HepG2 (cell line): ENCODE data around the gene BMI1. TPM values are rescaled to one million over a fixed set of nuclear protein-coding genes. Genes with fewer than 3 reads are reported as not detected.

ENCODE experiments used
- CEBPG ChIP-seq: IDR thresholded peaks from 2 replicates; pipeline ENCODE4 v1.6.1; 2016
- ISL2 ChIP-seq: sonication (generic); formaldehyde crosslinking; IDR thresholded peaks from 2 replicates; pipeline ENCODE4 v1.5.0; 2020; ENCODE audit warnings: missing genetic modification reagents
- KLF12 ChIP-seq: sonication (generic); formaldehyde crosslinking; IDR thresholded peaks from 2 replicates; pipeline ENCODE4 v1.4.0; 2020; ENCODE audit warnings: missing genetic modification reagents, borderline replicate concordance
- MED1 ChIP-seq: sonication (generic); formaldehyde crosslinking; IDR thresholded peaks from 2 replicates; pipeline ENCODE4 v1.4.0; 2020; ENCODE audit warnings: missing genetic modification reagents
- NFE2L2 ChIP-seq: fragments of 150-350 bp; IDR thresholded peaks from 2 replicates; pipeline ENCODE4 v1.6.1; 2014; ENCODE audit warnings: low read length
- RARG ChIP-seq: sonication (generic); formaldehyde crosslinking; IDR thresholded peaks from 2 replicates; pipeline ENCODE4 v1.4.0; 2020; ENCODE audit warnings: low read depth, mild to moderate bottlenecking, missing genetic modification reagents
- RFX3 ChIP-seq: IDR thresholded peaks from 2 replicates; pipeline ENCODE4 v1.6.1; 2016; ENCODE audit warnings: missing biosample characterization, missing genetic modification reagents
- SALL1 ChIP-seq: sonication (generic); formaldehyde crosslinking; IDR thresholded peaks from 2 replicates; pipeline ENCODE4 v1.8.0; 2022; ENCODE audit warnings: mild to moderate bottlenecking, missing genetic modification reagents
- SIN3B ChIP-seq: fragments of 150-350 bp; IDR thresholded peaks from 2 replicates; pipeline ENCODE4 v1.6.1; 2014; ENCODE audit warnings: low read length
- ZFP36 ChIP-seq: fragments of 150-350 bp; IDR thresholded peaks from 2 replicates; pipeline ENCODE4 v1.6.1; 2018; ENCODE audit warnings: borderline replicate concordance, low read length, low read depth; ENCODE audit not compliant: partially characterized antibody
- ZFX ChIP-seq: sonication (generic); formaldehyde crosslinking; IDR thresholded peaks from 2 replicates; pipeline ENCODE4 v1.4.0; 2020; ENCODE audit warnings: mild to moderate bottlenecking, low read depth, missing genetic modification reagents, moderate library complexity
- ZNF256 ChIP-seq: sonication (generic); formaldehyde crosslinking; conservative IDR thresholded peaks from 2 replicates; pipeline ENCODE4 v1.4.0; 2020; ENCODE audit warnings: missing genetic modification reagents
- ZNF326 ChIP-seq: sonication (generic); formaldehyde crosslinking; IDR thresholded peaks from 2 replicates; pipeline ENCODE4 v1.4.0; 2020; ENCODE audit warnings: missing genetic modification reagents, borderline replicate concordance
- ZNF775 ChIP-seq: sonication (generic); formaldehyde crosslinking; IDR thresholded peaks from 2 replicates; pipeline ENCODE4 v1.4.0; 2020; ENCODE audit warnings: missing genetic modification reagents, mild to moderate bottlenecking, moderate library complexity, borderline replicate concordance
- ZNF782 ChIP-seq: sonication (generic); formaldehyde crosslinking; IDR thresholded peaks from 2 replicates; pipeline ENCODE4 v1.4.0; 2020; ENCODE audit warnings: missing genetic modification reagents, mild to moderate bottlenecking, borderline replicate concordance
- polyA plus RNA-seq, 8 experiments: library from polyadenylated mRNA; depleted of rRNA in 3 of 8; stranded (reverse) in 7 of 8; unstranded in 1 of 8; fragments of >200 nt; fragmentation: Illumina TruSeq in 4 of 8; extraction: Trizol in 4 of 8; gene quantifications; 2 replicates each; pipeline versions ENCODE4 v1.2.1 to v1.2.3, GENCODE V29; 2011 to 2016; ENCODE audit warnings: low read depth in 4 of 8, missing spikeins in 1 of 8, mixed read lengths in 1 of 8; ENCODE audit not compliant: insufficient read depth in 1 of 8
- total RNA-seq, 5 experiments: library from RNA; depleted of rRNA; stranded (reverse); fragments of >200 nt; fragmentation: Illumina TruSeq; extraction: Trizol; gene quantifications; 2 replicates each; pipeline ENCODE4 v1.2.3, GENCODE V29; 2016; ENCODE audit warnings: low read depth in 1 of 5
- TF ChIP-seq, protein P1 (sequence below): sonication (generic); IDR thresholded peaks from 2 replicates; pipeline ENCODE4 v1.6.1; 2016; ENCODE audit warnings: low read depth, borderline replicate concordance
- TF ChIP-seq, protein P2 (sequence below): sonication (generic); formaldehyde crosslinking; IDR thresholded peaks from 2 replicates; pipeline ENCODE4 v1.5.0; 2020; ENCODE audit warnings: missing genetic modification reagents
- TF ChIP-seq, protein P3 (sequence below): sonication (generic); formaldehyde crosslinking; IDR thresholded peaks from 2 replicates; pipeline ENCODE4 v1.8.1; 2023; ENCODE audit warnings: mild to moderate bottlenecking, missing genetic modification reagents, borderline replicate concordance
- TF ChIP-seq, protein P4 (sequence below): sonication (generic); formaldehyde crosslinking; IDR thresholded peaks from 2 replicates; pipeline ENCODE4 v1.5.1; 2020; ENCODE audit warnings: mild to moderate bottlenecking, missing genetic modification reagents, moderate library complexity
- TF ChIP-seq, protein P5 (sequence below): sonication (generic); formaldehyde crosslinking; IDR thresholded peaks from 2 replicates; pipeline ENCODE4 v1.4.0; 2020; ENCODE audit warnings: missing genetic modification reagents
- TF ChIP-seq, protein P6 (sequence below): sonication (generic); formaldehyde crosslinking; IDR thresholded peaks from 2 replicates; pipeline ENCODE4 v1.8.1; 2023; ENCODE audit warnings: mild to moderate bottlenecking, missing genetic modification reagents

BMI1 gene
- total and polyA plus RNA-seq, 2 of the 13 experiments (the other 11 are each of a cell fraction or from before 2014, with no cell fraction given): 30.5 to 44.0 TPM

DNA sequence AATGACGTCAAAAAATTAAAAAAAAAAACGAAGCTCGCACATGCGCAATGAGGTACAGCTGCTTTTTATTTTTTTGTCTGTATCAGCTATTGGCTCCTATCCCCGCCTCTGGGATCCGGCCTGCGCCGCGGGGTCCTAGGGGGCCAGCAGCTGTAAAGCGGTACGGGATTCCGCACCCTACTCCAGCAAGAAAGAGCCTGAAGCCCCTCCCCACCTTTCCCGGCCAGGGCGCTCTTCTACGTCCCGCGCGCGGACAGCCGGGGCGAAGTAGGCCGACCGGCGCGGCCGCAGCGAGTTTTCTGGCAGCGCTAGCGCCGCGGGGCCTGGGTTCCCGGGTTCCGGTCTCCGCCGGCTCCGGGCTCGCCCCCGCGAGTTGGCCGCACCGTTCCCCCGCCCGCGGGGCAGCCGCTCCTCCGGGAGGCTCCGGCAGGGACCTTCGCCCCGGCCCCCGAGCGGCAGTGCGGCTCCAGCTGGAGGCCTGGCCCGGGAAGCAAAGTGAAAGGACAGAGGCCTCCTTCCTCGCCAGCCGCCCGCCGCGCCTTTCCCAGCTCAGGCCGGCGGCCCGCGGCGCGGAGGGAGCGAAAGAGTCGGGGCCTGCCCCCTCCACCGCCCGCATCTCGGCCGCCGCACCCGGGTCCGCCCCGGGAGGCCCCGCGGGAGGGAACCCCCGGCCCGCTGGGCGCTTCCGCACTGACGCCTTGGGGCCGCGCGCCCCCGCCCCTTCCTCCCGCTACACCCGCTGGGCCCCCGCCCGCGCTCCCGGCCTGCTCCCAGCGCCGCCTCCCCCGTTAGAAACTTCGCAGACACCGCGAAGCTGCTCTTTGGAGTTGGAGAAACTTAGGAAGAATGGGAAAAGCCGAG, 19.7 kb downstream of the BMI1 start (continued):
- TF ChIP-seq, protein P1, sequence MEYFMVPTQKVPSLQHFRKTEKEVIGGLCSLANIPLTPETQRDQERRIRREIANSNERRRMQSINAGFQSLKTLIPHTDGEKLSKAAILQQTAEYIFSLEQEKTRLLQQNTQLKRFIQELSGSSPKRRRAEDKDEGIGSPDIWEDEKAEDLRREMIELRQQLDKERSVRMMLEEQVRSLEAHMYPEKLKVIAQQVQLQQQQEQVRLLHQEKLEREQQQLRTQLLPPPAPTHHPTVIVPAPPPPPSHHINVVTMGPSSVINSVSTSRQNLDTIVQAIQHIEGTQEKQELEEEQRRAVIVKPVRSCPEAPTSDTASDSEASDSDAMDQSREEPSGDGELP: 0 out of 2 replicates have a peak, but pooled peaks have one; percentile 15
- TF ChIP-seq KLF12 (CRISPR knock-in tag) (peak; percentile 68; the same call in 1 of the 2 replicates), ZNF256 (no peak), ZNF326 (CRISPR knock-in tag) (no peak), ZNF775 (no peak), MED1 (peak; percentile 53), ZFP36 (no peak), RFX3 (CRISPR knock-in tag) (no peak), SIN3B (no peak), RARG (no peak), ISL2 (CRISPR knock-in tag) (peak; percentile 36; the same call in 1 of the 2 replicates), CEBPG (CRISPR knock-in tag) (no peak), SALL1 (CRISPR knock-in tag) (peak; percentile 39; the same call in 1 of the 2 replicates), ZFX (CRISPR knock-in tag) (peak; percentile 95), NFE2L2 (no peak), ZNF782 (CRISPR knock-in tag) (peak; percentile 51; the same call in 1 of the 2 replicates)
- TF ChIP-seq, protein P2, sequence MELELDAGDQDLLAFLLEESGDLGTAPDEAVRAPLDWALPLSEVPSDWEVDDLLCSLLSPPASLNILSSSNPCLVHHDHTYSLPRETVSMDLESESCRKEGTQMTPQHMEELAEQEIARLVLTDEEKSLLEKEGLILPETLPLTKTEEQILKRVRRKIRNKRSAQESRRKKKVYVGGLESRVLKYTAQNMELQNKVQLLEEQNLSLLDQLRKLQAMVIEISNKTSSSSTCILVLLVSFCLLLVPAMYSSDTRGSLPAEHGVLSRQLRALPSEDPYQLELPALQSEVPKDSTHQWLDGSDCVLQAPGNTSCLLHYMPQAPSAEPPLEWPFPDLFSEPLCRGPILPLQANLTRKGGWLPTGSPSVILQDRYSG (CRISPR knock-in tag): 0 out of 2 replicates have a peak, but pooled peaks have one; percentile 59
- TF ChIP-seq, protein P3, sequence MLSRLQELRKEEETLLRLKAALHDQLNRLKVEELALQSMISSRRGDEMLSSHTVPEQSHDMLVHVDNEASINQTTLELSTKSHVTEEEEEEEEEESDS (CRISPR knock-in tag): no peak
- TF ChIP-seq, protein P4, sequence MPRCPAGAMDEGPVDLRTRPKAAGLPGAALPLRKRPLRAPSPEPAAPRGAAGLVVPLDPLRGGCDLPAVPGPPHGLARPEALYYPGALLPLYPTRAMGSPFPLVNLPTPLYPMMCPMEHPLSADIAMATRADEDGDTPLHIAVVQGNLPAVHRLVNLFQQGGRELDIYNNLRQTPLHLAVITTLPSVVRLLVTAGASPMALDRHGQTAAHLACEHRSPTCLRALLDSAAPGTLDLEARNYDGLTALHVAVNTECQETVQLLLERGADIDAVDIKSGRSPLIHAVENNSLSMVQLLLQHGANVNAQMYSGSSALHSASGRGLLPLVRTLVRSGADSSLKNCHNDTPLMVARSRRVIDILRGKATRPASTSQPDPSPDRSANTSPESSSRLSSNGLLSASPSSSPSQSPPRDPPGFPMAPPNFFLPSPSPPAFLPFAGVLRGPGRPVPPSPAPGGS (CRISPR knock-in tag): 0 out of 2 replicates have a peak, but pooled peaks have one; percentile 45
- TF ChIP-seq, protein P5, sequence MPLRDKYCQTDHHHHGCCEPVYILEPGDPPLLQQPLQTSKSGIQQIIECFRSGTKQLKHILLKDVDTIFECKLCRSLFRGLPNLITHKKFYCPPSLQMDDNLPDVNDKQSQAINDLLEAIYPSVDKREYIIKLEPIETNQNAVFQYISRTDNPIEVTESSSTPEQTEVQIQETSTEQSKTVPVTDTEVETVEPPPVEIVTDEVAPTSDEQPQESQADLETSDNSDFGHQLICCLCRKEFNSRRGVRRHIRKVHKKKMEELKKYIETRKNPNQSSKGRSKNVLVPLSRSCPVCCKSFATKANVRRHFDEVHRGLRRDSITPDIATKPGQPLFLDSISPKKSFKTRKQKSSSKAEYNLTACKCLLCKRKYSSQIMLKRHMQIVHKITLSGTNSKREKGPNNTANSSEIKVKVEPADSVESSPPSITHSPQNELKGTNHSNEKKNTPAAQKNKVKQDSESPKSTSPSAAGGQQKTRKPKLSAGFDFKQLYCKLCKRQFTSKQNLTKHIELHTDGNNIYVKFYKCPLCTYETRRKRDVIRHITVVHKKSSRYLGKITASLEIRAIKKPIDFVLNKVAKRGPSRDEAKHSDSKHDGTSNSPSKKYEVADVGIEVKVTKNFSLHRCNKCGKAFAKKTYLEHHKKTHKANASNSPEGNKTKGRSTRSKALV: no peak
- TF ChIP-seq, protein P6, sequence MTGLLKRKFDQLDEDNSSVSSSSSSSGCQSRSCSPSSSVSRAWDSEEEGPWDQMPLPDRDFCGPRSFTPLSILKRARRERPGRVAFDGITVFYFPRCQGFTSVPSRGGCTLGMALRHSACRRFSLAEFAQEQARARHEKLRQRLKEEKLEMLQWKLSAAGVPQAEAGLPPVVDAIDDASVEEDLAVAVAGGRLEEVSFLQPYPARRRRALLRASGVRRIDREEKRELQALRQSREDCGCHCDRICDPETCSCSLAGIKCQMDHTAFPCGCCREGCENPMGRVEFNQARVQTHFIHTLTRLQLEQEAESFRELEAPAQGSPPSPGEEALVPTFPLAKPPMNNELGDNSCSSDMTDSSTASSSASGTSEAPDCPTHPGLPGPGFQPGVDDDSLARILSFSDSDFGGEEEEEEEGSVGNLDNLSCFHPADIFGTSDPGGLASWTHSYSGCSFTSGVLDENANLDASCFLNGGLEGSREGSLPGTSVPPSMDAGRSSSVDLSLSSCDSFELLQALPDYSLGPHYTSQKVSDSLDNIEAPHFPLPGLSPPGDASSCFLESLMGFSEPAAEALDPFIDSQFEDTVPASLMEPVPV: no peak
